ENCODE data around the gene HEPACAM.

The HEPACAM gene

GRCh38 chr11:124953753-124954589 is 18.1 kb upstream of the HEPACAM start, which contains the start of gene CCDC15:
TSS of gene CCDC15 (plus strand) at chr11:124954202. CDS start at chr11:124954733, 531 bp downstream.
- peak; percentile 97 for TF ChIP-seq POLR2A (IDR thresholded peaks at IDR 0.05; ENCODE audit: low read length)
- no peak for TF ChIP-seq GATA1 (IDR thresholded peaks at IDR 0.05; ENCODE audit: low read depth, low read length)
- DNase-seq, result peak; percentile 97

- DNase-seq, result no peak
- TF ChIP-seq POLR2A (IDR thresholded peaks at IDR 0.05; ENCODE audit: low read length), result no peak
- no peak for TF ChIP-seq GATA1 (IDR thresholded peaks at IDR 0.05; ENCODE audit: low read depth, low read length)
These were observed 15.5 kb upstream of the HEPACAM start for GRCh38 chr11:124951341-124951740.

GRCh38 chr11:124950601-124951330 is 14.9 kb upstream of the HEPACAM start:
- TF ChIP-seq POLR2A (IDR thresholded peaks at IDR 0.05; ENCODE audit: low read length) (no peak), GATA1 (IDR thresholded peaks at IDR 0.05; ENCODE audit: low read depth, low read length) (no peak)
- DNase-seq, result no peak

- TF ChIP-seq POLR2A (IDR thresholded peaks at IDR 0.05; ENCODE audit: low read length) (no peak), GATA1 (IDR thresholded peaks at IDR 0.05; ENCODE audit: low read depth, low read length) (no peak)
- DNase-seq, result peak; percentile 6 to 15
These were observed 10.9 kb upstream of the HEPACAM start for GRCh38 chr11:124946735-124947141.

- TF ChIP-seq GATA1 (IDR thresholded peaks at IDR 0.05; ENCODE audit: low read depth, low read length), result no peak
- no peak for TF ChIP-seq POLR2A (IDR thresholded peaks at IDR 0.05; ENCODE audit: low read length)
- DNase-seq, result no peak
These were observed 10.0 kb upstream of the HEPACAM start for GRCh38 chr11:124945826-124946225.

- no peak for TF ChIP-seq POLR2A (IDR thresholded peaks at IDR 0.05; ENCODE audit: low read length)
- TF ChIP-seq GATA1 (IDR thresholded peaks at IDR 0.05; ENCODE audit: low read depth, low read length), result no peak
- no peak for DNase-seq
These were observed 8.7 kb upstream of the HEPACAM start for GRCh38 chr11:124944565-124944964.

- TF ChIP-seq POLR2A (IDR thresholded peaks at IDR 0.05; ENCODE audit: low read length), result no peak
- no peak for TF ChIP-seq GATA1 (IDR thresholded peaks at IDR 0.05; ENCODE audit: low read depth, low read length)
- DNase-seq, result no peak
These were observed 7.9 kb upstream of the HEPACAM start for GRCh38 chr11:124943741-124944140.

GRCh38 chr11:124943254-124943616 is 7.4 kb upstream of the HEPACAM start:
- DNase-seq, result no peak
- TF ChIP-seq POLR2A (IDR thresholded peaks at IDR 0.05; ENCODE audit: low read length) (no peak), GATA1 (IDR thresholded peaks at IDR 0.05; ENCODE audit: low read depth, low read length) (no peak)

- DNase-seq, result no peak
- TF ChIP-seq GATA1 (IDR thresholded peaks at IDR 0.05; ENCODE audit: low read depth, low read length) (no peak), POLR2A (IDR thresholded peaks at IDR 0.05; ENCODE audit: low read length) (no peak)
These were observed 6.8 kb upstream of the HEPACAM start for GRCh38 chr11:124942466-124943253.

- no peak for DNase-seq
- TF ChIP-seq POLR2A (IDR thresholded peaks at IDR 0.05; ENCODE audit: low read length), result no peak
- TF ChIP-seq GATA1 (IDR thresholded peaks at IDR 0.05; ENCODE audit: low read depth, low read length), result no peak
These were observed 5.9 kb upstream of the HEPACAM start for GRCh38 chr11:124941703-124942102.

GRCh38 chr11:124938970-124939369 is 3.1 kb upstream of the HEPACAM start:
- DNase-seq, result no peak
- no peak for TF ChIP-seq POLR2A (IDR thresholded peaks at IDR 0.05; ENCODE audit: low read length)
- no peak for TF ChIP-seq GATA1 (IDR thresholded peaks at IDR 0.05; ENCODE audit: low read depth, low read length)

- no peak for DNase-seq
- TF ChIP-seq GATA1 (IDR thresholded peaks at IDR 0.05; ENCODE audit: low read depth, low read length), result no peak
- no peak for TF ChIP-seq POLR2A (IDR thresholded peaks at IDR 0.05; ENCODE audit: low read length)
These were observed 2.4 kb upstream of the HEPACAM start for GRCh38 chr11:124938206-124938765.

GRCh38 chr11:124937336-124937935 is 1.6 kb upstream of the HEPACAM start:
- DNase-seq, result no peak
- no peak for TF ChIP-seq GATA1 (IDR thresholded peaks at IDR 0.05; ENCODE audit: low read depth, low read length)
- no peak for TF ChIP-seq POLR2A (IDR thresholded peaks at IDR 0.05; ENCODE audit: low read length)
